ENCODE measurements around the gene KCNF1.

Gene KCNF1

DNA sequence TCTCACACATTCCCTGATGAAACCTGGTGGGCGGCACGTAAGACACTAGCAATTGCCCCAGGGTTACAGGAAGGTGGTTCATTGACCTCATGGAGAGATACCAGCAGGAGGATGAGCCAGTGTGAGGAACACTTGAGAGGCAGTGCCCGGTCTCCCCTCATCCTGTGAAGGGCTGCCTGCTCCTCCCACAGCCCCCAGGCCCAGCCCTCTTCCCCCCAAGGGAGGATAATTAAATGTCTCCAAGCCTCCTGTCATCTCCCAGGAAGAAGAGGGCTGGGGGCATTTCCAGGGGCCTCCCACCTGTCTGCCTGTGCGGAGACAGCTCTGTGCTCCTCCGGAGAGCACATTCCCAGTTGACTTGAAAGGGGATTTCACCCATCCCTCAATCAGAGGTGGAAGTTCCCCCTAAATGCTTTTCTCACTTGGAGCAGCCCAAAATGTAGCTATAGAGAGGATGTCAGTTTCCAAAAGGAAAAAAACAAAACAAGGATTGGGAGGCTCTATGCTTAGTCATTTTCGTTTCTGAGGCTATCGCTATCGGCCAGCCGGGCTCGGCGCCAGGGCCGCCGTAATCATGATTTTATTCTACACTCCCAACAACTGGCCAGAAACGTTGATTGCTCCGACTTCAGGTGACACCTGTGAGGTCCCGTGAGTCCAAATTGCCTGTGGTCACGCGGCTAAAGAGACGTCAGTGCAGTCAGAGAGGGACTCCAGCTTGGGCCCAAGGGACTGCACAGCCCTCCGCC lies 7.1 kb downstream of the KCNF1 start:
- no peak for DNase-seq (ENCODE audit: low read depth, low spot score)
- H3K27ac ChIP-seq = no peak overlapping the region

DNA sequence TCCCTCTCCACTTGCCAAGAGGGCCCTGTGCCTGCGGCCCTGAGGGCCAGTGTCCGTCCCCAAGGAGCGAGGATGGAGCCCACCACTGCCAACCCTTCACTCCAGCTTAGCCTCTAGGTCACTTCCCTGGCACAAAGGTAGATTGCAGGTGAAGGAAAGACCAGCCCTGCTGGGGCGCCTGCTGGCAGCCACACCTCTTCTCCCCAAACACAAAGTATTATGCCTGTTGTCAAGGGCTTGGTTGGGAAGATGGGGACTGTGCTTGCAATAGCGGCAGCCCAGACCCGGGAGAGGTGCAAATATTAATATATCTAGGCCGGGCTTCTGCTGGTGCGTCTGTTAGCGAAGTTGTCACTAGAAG lies 7.7 kb downstream of the KCNF1 start:
- no peak for DNase-seq (ENCODE audit: low read depth, low spot score)
- no peak overlapping the region for H3K27ac ChIP-seq

GRCh38 chr2:10919771-10920621 lies 8.3 kb downstream of the KCNF1 start:
- DNase-seq (ENCODE audit: low read depth, low spot score) = no peak
- H3K27ac ChIP-seq = no peak overlapping the region

GRCh38 chr2:10920764-10921388 lies 9.1 kb downstream of the KCNF1 start:
- no peak overlapping the region for H3K27ac ChIP-seq
- DNase-seq (ENCODE audit: low read depth, low spot score) = no peak

DNA sequence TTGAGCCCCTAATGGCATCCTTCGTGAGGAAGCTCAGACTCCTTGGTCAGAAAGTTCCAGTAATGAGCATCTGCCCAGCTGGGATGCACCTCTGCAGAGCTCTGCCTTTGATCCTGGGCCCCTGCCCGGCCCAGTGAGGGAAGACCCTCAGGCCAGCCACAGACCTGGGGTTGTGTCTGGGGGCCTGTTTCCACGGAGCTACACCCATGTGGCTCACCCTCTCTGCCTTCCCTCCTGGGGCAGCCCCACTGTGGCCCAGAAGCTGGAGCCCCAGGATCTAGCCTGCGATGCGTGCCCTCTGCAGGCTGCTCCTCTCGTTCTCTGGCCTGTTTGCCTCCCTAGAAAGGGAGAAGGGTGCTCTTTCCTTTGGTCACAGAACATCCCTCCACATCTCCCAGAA lies 9.8 kb downstream of the KCNF1 start:
- DNase-seq (ENCODE audit: low read depth, low spot score) = no peak
- no peak overlapping the region for H3K27ac ChIP-seq

DNA sequence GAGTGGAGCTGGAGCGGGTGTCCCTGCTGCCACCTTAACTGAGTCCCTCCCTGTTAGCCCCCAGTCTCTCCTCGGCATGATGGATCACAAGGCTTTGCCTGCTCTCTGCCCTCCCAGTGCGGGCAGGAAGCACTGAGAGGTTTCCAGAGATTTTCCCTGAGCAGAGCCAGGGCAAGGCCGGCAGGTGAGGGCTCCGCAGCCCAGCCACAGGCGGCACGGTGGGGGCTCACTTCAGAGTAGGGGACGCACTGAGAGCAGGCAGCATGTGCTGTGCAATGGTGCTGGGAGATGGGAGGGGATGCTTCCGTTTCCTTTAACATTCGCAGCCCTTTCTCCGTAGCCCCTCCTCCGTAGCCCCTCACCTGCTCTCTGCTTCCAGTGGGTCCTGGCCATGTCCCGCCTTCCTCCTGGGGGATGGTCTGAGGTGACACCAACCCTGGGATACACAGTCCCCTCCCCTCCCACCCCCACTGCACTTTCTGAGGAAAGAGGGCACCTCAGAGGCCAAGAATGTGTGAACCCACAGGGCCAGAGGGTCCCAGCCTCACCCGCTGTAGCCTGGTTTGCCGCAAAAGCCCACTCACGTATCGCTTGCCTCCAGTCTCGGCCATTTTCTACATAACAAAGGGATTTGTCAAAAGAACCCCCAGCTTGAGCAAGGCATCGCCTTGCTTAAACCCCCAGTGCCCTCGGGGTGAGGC lies 10.7 kb downstream of the KCNF1 start:
- no peak overlapping the region for H3K27ac ChIP-seq
- no peak for DNase-seq (ENCODE audit: low read depth, low spot score)

DNA sequence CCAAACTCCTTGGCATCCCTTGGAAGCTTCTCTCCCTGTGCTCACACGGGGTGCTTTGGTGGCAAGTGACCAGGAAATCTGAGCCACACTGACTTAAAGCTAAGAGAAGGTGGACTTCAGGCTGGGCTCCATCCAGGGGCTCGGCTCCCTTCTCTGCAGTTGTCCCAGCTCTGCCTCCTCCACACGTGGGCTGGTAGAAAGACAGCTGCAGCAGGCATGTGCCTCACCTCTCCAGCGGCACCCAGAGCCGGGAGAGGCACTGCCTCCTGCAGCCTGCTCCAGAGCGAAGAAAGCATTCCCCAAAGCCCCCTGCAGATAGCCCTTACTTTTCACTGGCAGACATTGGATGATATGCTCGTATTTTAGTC lies 11.3 kb downstream of the KCNF1 start:
- DNase-seq (ENCODE audit: low read depth, low spot score) = no peak

DNA sequence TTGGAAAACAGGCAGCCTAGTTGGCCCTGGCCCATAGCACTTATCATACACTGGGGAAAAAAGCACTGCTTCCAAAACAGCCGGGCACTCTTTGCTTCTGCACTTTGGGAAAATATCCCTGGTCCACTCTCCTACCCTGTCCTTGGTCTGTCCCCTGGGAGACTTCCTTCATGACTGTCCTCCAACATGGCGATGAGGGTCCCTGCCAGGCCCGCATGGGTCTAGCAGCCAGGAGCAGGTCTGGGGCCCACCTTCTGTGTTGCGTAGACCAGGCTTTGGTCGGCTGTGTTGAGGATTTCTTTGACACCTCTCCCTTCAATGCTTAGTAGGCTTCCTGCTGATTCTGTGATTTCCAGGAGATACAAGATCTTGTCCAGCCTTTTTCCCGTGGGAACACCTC lies 12.2 kb downstream of the KCNF1 start:
- no peak overlapping the region for H3K27ac ChIP-seq
- DNase-seq (ENCODE audit: low read depth, low spot score) = no peak

More for the DNA sequence above, 11.3 kb downstream of the KCNF1 start:
- H3K27ac ChIP-seq = no peak overlapping the region

DNA sequence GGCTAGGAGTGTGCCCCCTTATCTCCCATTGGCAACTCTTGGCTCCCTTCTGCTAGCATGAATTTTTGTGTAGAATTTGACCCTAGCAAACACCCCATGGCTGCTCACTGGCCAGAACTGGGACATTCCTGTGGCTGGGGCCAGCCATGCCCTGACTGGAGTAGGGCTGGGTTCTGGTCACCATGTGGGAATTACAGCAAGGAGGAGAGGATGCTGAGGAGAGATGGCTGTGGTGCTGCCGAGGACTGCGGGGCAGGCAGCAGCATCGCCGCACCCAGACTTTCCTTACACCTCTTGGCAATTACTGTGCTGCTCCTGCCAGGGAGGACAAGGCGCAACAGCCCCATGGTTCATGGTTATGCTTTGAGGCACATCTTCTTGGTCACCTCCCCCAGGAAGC lies 12.7 kb downstream of the KCNF1 start:
- DNase-seq (ENCODE audit: low read depth, low spot score) = no peak
- H3K27ac ChIP-seq = no peak overlapping the region

GRCh38 chr2:10924859-10925258 lies 13.1 kb downstream of the KCNF1 start:
- no peak for DNase-seq (ENCODE audit: low read depth, low spot score)
- no peak overlapping the region for H3K27ac ChIP-seq

DNA sequence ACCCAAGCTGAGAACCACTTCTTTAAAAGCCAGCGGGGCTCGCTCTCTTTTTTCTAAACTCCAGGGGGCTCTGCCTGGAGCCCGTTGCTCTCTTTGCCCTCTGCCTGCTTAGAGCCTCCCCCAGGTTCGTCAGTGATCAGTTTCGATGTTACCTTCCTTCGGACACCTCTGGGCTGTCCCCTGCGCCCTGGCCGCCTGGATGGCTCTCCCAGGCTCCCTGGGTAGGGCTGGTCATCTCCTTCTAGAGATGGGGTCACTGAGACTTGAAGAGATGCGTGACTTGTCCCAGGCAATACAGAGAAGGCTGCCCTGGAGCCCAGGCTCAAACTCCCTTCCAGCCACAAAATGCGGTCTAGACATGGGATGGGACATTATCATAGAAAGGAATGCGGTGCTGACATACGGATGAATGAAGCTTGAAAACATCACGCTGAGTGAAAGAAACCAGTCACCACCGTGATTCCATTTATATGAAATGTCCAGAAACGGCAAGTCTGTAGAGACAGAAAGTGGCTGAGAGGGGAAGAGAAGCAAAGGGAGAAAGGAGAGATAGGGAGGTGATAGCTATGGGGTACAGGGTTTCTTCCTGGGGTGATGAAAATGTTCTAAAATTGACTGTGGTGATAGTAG lies 14.6 kb downstream of the KCNF1 start:
- no peak overlapping the region for H3K27ac ChIP-seq
- DNase-seq (ENCODE audit: low read depth, low spot score) = no peak

DNA sequence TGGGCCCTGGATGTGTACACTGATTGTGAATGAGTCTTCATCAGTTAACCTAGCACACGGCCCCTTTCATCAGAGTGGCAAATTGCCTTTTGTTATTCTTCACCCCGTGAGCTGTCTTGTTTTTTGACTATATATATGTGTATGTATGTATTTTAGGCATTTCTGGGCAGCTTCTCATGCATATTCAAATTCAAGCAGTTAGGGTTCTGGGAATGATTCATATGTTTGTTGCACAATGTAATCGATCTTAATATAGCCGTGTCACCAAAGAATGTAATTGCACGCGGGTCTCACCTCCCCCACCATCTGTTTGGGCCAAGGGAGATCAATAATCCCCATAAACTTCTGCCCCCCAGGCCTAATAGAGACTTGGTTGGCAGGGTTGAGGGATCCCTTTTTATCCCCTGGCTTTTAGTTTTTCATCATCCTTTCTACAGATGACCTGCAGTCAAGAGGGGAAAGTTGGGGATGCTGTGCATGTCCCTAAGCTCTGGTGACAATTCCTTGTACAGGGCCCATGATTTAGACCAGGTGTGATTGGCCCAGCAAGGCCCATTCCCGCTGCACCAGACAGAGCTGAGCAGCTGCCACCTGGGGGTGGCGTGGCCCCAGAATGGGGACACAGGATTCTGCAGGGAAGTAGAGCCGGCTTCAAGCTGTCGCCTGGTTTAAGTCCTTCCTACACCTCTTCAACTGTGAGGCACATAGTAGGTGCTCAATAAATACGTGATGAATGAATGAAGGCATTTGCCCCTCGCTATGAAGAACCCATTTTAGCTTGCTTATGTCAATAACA lies 19.2 kb downstream of the KCNF1 start:
- no peak overlapping the region for H3K27ac ChIP-seq
- no peak for DNase-seq (ENCODE audit: low read depth, low spot score)

- H3K27ac ChIP-seq = no peak overlapping the region
- no peak for DNase-seq (ENCODE audit: low read depth, low spot score)
Observed at GRCh38 chr2:10931710-10932255, 20.0 kb downstream of the KCNF1 start.

DNA sequence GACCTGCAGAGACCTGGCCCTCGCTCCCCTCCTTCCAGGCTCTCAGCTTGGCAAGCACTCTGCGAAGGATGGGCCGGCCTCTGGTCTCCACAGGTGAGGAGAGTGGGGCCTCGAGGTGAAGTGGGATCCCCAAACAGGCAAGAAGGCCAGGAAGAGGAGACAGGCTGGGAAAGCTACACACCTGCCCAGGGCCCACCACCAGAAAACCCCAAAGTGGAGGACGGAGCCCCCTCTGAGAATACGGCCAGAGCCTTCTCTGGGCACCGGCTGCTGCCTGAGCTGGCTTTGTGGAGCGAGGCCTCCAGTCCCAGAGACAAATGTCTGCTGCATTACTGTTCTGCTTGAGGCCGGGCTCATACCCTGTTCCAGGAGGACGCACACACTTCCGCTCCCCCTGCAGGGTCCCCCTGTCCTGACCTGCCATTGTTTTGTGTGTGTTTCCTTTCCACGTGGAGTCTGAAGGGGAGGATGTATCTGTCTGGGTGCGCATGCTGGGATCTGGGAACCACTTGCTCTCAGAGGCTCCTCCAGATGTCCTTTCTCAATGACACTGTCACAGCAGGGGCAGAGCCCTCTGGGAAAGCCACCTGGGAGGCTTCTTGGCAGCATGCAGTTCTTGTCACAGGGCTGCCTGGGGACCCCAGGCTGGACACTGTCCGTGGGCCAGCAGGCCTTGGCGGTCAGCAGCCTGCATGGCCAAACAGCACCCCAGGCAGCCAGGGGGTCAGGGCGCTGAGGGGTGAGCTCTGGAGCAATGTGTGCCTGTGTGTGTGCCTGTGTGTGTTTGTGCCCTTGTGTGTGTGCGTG lies 20.8 kb downstream of the KCNF1 start:
- no peak overlapping the region for H3K27ac ChIP-seq
- DNase-seq (ENCODE audit: low read depth, low spot score) = no peak

DNA sequence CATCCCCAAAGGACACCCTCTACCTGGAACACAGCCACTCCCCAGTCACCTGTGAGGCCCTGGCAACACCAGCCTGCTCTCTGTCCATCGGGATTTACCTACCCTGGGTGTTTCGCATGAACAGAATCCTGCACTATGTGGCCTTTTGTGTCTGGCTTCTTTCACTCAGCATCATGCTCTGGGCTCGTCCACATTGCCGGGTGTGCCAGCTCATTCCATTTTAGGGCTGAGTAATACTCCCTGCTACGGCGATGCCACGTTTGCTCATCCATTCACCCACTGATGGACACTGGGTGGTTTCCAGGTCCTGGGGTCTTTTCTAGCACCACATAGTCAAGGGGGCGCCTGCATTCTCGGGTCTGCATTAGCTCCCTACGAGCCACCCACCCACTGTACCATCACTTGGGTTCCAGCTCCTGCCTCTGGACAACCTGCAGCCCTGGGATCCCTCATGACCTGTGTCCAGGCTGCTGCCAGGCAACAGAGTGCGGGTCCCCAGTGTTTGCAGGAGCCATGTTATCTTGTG lies 22.0 kb downstream of the KCNF1 start:
- H3K27ac ChIP-seq = no peak overlapping the region
- no peak for DNase-seq (ENCODE audit: low read depth, low spot score)

GRCh38 chr2:10934308-10934978 lies 22.7 kb downstream of the KCNF1 start:
- no peak overlapping the region for H3K27ac ChIP-seq
- DNase-seq (ENCODE audit: low read depth, low spot score) = no peak

- no peak for DNase-seq (ENCODE audit: low read depth, low spot score)
- no peak overlapping the region for H3K27ac ChIP-seq
Observed at GRCh38 chr2:10934979-10935350, 23.2 kb downstream of the KCNF1 start.
